CD4-positive, CD25-positive, alpha-beta regulatory T cell (primary cell): ENCODE data around the gene TAC4. TPM values are rescaled to one million over a fixed set of nuclear protein-coding genes. Genes with fewer than 3 reads are reported as not detected.

Source experiments
- ATAC-seq, 2 donors: fragments of 150-1000 bp; cut with Tn5 transposase; one replicate each; pipeline ENCODE4 v1.10.0; 2021; ENCODE audit warnings: low read depth in 2 of 2, moderate number of reproducible peaks in 2 of 2, moderate library complexity in 1 of 2
- DNase-seq, 3 donors: peaks; one replicate each; pipeline versions ENCODE4 v3.0.0 to v3.0.0-alpha.2; 2012 to 2022; ENCODE audit warnings: mixed read lengths in 1 of 3
- H3K27ac ChIP-seq: one replicate; pipeline ENCODE4 v1.7.0; 2013; ENCODE audit warnings: mild to moderate bottlenecking, low read length; ENCODE audit not compliant: insufficient read depth, poor library complexity, severe bottlenecking
- H3K27me3 ChIP-seq: one replicate; pipeline ENCODE4 v1.7.0; 2013; ENCODE audit warnings: low read length; ENCODE audit not compliant: control insufficient read depth, insufficient read depth
- H3K36me3 ChIP-seq: one replicate; pipeline ENCODE4 v1.7.0; 2013; ENCODE audit warnings: mild to moderate bottlenecking, low read length, moderate library complexity; ENCODE audit not compliant: control insufficient read depth, insufficient read depth
- H3K4me1 ChIP-seq: 2 replicates; pipeline ENCODE4 v1.7.0; 2013; ENCODE audit warnings: mild to moderate bottlenecking, low read length; ENCODE audit not compliant: insufficient read depth, control insufficient read depth, poor library complexity, severe bottlenecking
- H3K4me3 ChIP-seq: one replicate; pipeline ENCODE4 v1.7.0; 2013; ENCODE audit warnings: low read depth, mild to moderate bottlenecking, low read length, moderate library complexity
- H3K9me3 ChIP-seq, 2 experiments: 1 replicate in 1 of 2; 2 replicates in 1 of 2; pipeline ENCODE4 v1.7.0; 2013; ENCODE audit warnings: low read length in 2 of 2, mild to moderate bottlenecking in 1 of 2, moderate library complexity in 1 of 2; ENCODE audit not compliant: control insufficient read depth in 2 of 2
- H3K27ac Mint-ChIP-seq, 3 donors: one replicate each; pipeline ENCODE4 v1.8.0; 2020 to 2022; ENCODE audit warnings: mild to moderate bottlenecking in 3 of 3, mixed read lengths in 3 of 3, moderate library complexity in 2 of 3
- H3K27me3 Mint-ChIP-seq: one replicate; pipeline ENCODE4 v1.8.0; 2022; ENCODE audit warnings: mild to moderate bottlenecking, mixed read lengths
- H3K36me3 Mint-ChIP-seq: one replicate; pipeline ENCODE4 v1.8.0; 2020; ENCODE audit warnings: mixed read lengths
- H3K4me1 Mint-ChIP-seq, 4 donors: one replicate each; pipeline ENCODE4 v1.8.0; 2020 to 2022; ENCODE audit warnings: mixed read lengths in 4 of 4, mild to moderate bottlenecking in 1 of 4
- H3K4me3 Mint-ChIP-seq, 4 donors: one replicate each; pipeline ENCODE4 v1.8.0; 2020 to 2022; ENCODE audit warnings: mild to moderate bottlenecking in 4 of 4, mixed read lengths in 4 of 4, moderate library complexity in 3 of 4
- H3K9me3 Mint-ChIP-seq, 7 donors: one replicate each; pipeline ENCODE4 v1.8.0; 2020 to 2022; ENCODE audit warnings: mixed read lengths in 7 of 7, mild to moderate bottlenecking in 3 of 7, moderate library complexity in 2 of 7
- polyA plus RNA-seq, 4 donors: library from polyadenylated mRNA; unstranded; fragments of 300-500 nt; fragmentation: Illumina TruSeq; gene quantifications; one replicate each; pipeline ENCODE4 v1.2.3, GENCODE V29; 2021
- total RNA-seq: library from RNA; stranded (reverse); gene quantifications from one replicate; pipeline ENCODE4 v1.2.3, GENCODE V29; 2022

TAC4 gene
- total and polyA plus RNA-seq, 5 donors from 2014 or later: not detected

GRCh38 chr17:49871211-49871610 is 23.3 kb upstream of the TAC4 start:
- DNase-seq (no peak), ATAC-seq (no peak)
- H3K4me3 ChIP-seq: no peak overlapping the region
- H3K4me3 Mint-ChIP-seq: no peak overlapping the region
- H3K27ac Mint-ChIP-seq: no peak overlapping the region
- H3K4me1 Mint-ChIP-seq: peaks cover 0 to 24% (median 14%) of the 10 kb centered on the region in 4 donors
- no peaks in the 10 kb centered on the region for H3K27me3 ChIP-seq
- peaks cover 10% of the 10 kb centered on the region for H3K36me3 Mint-ChIP-seq
- H3K27ac ChIP-seq: no peak overlapping the region
- no peaks in the 10 kb centered on the region for H3K36me3 ChIP-seq
- no peaks in the 10 kb centered on the region for H3K9me3 Mint-ChIP-seq
- peaks cover 11% of the 10 kb centered on the region for H3K4me1 ChIP-seq
- H3K27me3 Mint-ChIP-seq: peaks cover 24% of the 10 kb centered on the region
- H3K9me3 ChIP-seq: no peaks in the 10 kb centered on the region

GRCh38 chr17:49870298-49870697 is 22.4 kb upstream of the TAC4 start:
- Mint-ChIP-seq H3K27ac (no peak overlapping the region), H3K4me1 (peaks cover 0 to 24% (median 14%) of the 10 kb centered on the region in 4 donors), H3K36me3 (peaks cover 10% of the 10 kb centered on the region), H3K27me3 (peaks cover 21% of the 10 kb centered on the region), H3K9me3 (no peaks in the 10 kb centered on the region), H3K4me3 (no peak overlapping the region)
- Histone ChIP-seq H3K4me3 (no peak overlapping the region), H3K27ac (no peak overlapping the region), H3K27me3 (no peaks in the 10 kb centered on the region), H3K4me1 (peaks cover 11% of the 10 kb centered on the region), H3K9me3 (no peaks in the 10 kb centered on the region), H3K36me3 (no peaks in the 10 kb centered on the region)
- ATAC-seq (no peak), DNase-seq (no peak)

- H3K9me3 Mint-ChIP-seq: no peaks in the 10 kb centered on the region
- Histone ChIP-seq H3K36me3 (no peaks in the 10 kb centered on the region), H3K27ac (no peak overlapping the region), H3K27me3 (no peaks in the 10 kb centered on the region), H3K4me1 (peaks cover 11% of the 10 kb centered on the region), H3K4me3 (no peak overlapping the region), H3K9me3 (no peaks in the 10 kb centered on the region)
- H3K4me1 Mint-ChIP-seq: peaks cover 0 to 20% (median 12%) of the 10 kb centered on the region in 4 donors
- no peak overlapping the region for H3K4me3 Mint-ChIP-seq
- DNase-seq (no peak), ATAC-seq (no peak)
- H3K27ac Mint-ChIP-seq: peak overlapping the region in 1 of 3 donors; percentile 62
- H3K36me3 Mint-ChIP-seq: peaks cover 10% of the 10 kb centered on the region
- peaks cover 22% of the 10 kb centered on the region for H3K27me3 Mint-ChIP-seq
Observed at GRCh38 chr17:49869038-49869374, 21.1 kb upstream of the TAC4 start.

- ATAC-seq (no peak), DNase-seq (no peak)
- H3K4me1 ChIP-seq: no peaks in the 10 kb centered on the region
- Mint-ChIP-seq H3K36me3 (peaks cover 10% of the 10 kb centered on the region), H3K27ac (no peak overlapping the region), H3K9me3 (no peaks in the 10 kb centered on the region), H3K27me3 (peaks cover 23% of the 10 kb centered on the region), H3K4me3 (no peak overlapping the region), H3K4me1 (peaks cover 0 to 3% (median under 1%) of the 10 kb centered on the region in 4 donors)
- no peaks in the 10 kb centered on the region for H3K9me3 ChIP-seq
- no peak overlapping the region for H3K4me3 ChIP-seq
- H3K27me3 ChIP-seq: no peaks in the 10 kb centered on the region
- H3K36me3 ChIP-seq: no peaks in the 10 kb centered on the region
- H3K27ac ChIP-seq: no peak overlapping the region
Observed at GRCh38 chr17:49866882-49867413, 19.1 kb upstream of the TAC4 start.

DNA sequence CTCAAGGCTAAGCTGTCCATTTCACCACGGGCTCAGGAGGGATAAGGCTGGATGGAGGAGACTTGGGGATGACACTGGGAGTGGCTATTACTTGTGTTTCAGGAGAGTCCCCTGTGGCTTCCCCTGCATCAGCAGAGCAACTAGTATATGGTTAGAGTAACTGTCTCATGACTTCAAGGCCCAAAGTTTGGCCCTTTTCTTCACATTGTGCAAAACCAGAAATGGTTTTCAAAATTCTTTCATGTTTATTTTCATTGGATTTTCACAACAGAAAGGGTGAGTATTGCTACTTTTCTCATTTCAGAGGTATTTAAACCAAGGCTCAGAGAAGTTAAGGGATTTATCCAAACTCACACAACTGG is 18.1 kb upstream of the TAC4 start:
- peaks cover 10% of the 10 kb centered on the region for H3K36me3 Mint-ChIP-seq
- Histone ChIP-seq H3K9me3 (no peaks in the 10 kb centered on the region), H3K27ac (no peak overlapping the region), H3K4me3 (no peak overlapping the region), H3K36me3 (no peaks in the 10 kb centered on the region), H3K27me3 (no peaks in the 10 kb centered on the region), H3K4me1 (no peaks in the 10 kb centered on the region)
- H3K27me3 Mint-ChIP-seq: peaks cover 26% of the 10 kb centered on the region
- DNase-seq (no peak), ATAC-seq (no peak)
- H3K27ac Mint-ChIP-seq: no peak overlapping the region
- peaks cover 0 to 6% (median 2%) of the 10 kb centered on the region in 4 donors for H3K4me1 Mint-ChIP-seq
- no peaks in the 10 kb centered on the region for H3K9me3 Mint-ChIP-seq
- H3K4me3 Mint-ChIP-seq: no peak overlapping the region

GRCh38 chr17:49862781-49863331 is 15.0 kb upstream of the TAC4 start:
- peaks cover 5% of the 10 kb centered on the region for H3K36me3 Mint-ChIP-seq
- Histone ChIP-seq H3K36me3 (no peaks in the 10 kb centered on the region), H3K27me3 (no peaks in the 10 kb centered on the region), H3K27ac (no peak overlapping the region), H3K4me1 (no peaks in the 10 kb centered on the region), H3K9me3 (no peaks in the 10 kb centered on the region), H3K4me3 (no peak overlapping the region)
- ATAC-seq (no peak), DNase-seq (no peak)
- H3K4me1 Mint-ChIP-seq: peaks cover 0 to 8% (median 6%) of the 10 kb centered on the region in 4 donors
- H3K4me3 Mint-ChIP-seq: no peak overlapping the region
- H3K27me3 Mint-ChIP-seq: peaks cover 26% of the 10 kb centered on the region
- no peaks in the 10 kb centered on the region for H3K9me3 Mint-ChIP-seq
- H3K27ac Mint-ChIP-seq: no peak overlapping the region

DNA sequence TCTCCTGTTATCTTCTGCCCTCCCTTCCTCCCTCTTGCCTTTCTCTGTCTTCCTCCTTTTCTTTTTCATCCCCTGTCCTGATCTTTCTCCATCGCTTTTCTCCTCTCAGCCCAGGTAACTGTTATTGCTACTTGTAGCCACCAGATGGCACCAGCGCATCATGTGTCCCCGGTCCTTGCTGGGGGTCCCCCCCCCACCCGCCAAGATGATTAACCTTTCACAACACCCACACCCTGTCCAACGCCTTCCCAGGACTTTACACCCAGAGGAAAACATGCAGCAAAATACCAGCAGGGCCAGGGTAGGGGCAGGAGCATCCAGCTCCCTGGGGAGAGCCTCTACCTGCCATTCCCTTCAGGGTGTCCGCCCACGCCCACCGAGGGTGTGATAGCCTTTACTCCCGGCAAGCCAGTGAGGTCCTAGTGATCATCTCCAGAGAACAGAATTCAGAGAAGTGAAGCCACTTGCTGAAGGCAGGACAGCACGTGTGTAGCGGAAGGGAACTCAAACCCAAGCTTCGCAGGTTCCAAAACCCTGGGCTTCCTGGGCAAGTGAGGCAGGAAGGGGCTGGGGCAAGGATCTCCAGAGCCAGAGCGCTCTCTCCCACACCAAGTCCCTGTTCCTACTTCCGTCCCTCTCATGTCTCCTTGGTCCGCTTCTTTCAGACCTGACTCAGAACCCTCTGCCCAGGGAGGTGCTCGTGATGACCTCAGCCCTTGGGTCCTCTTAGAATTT is 13.4 kb upstream of the TAC4 start:
- Mint-ChIP-seq H3K27ac (peak overlapping the region; percentile 0 to 27 (median 3)), H3K36me3 (no peaks in the 10 kb centered on the region), H3K4me3 (no peak overlapping the region), H3K27me3 (peaks cover 23% of the 10 kb centered on the region), H3K4me1 (peaks cover 0 to 8% (median 6%) of the 10 kb centered on the region in 4 donors), H3K9me3 (no peaks in the 10 kb centered on the region)
- no peaks in the 10 kb centered on the region for H3K4me1 ChIP-seq
- H3K27ac ChIP-seq: no peak overlapping the region
- ATAC-seq (peak; percentile 57 to 58), DNase-seq (peak; percentile 41 to 53 (median 46))
- no peaks in the 10 kb centered on the region for H3K9me3 ChIP-seq
- no peak overlapping the region for H3K4me3 ChIP-seq
- H3K36me3 ChIP-seq: no peaks in the 10 kb centered on the region
- no peaks in the 10 kb centered on the region for H3K27me3 ChIP-seq
